Peyer's patch (tissue), 4 donors: Measurements from ENCODE around the gene KIAA0586.

ENCODE experiments used
- CTCF ChIP-seq, 6 experiments: fragments of 450-650 bp in 4 of 6; fragments of 200-600 bp in 2 of 6; sonication (generic) in 1 of 6; IDR thresholded peaks; one replicate each; pipeline ENCODE4 v1.5.1; 2017 to 2019; ENCODE audit warnings: antibody characterized with exemption in 6 of 6, mild to moderate bottlenecking in 3 of 6, moderate library complexity in 1 of 6
- POLR2A ChIP-seq, 2 donors: fragments of 450-650 bp; IDR thresholded peaks; one replicate each; pipeline ENCODE4 v1.5.1; 2017; ENCODE audit warnings: antibody characterized with exemption in 2 of 2, mild to moderate bottlenecking in 2 of 2, moderate library complexity in 2 of 2

GRCh38 chr14:58488550-58488949 is 61.0 kb downstream of the KIAA0586 start:
- TF ChIP-seq CTCF (IDR thresholded peaks at IDR 0.05) (no peak), POLR2A (IDR thresholded peaks at IDR 0.05) (no peak)
